IMR-90 (cell line): ENCODE results near the gene SCARB1. TPM values are rescaled to one million over a fixed set of nuclear protein-coding genes. Genes with fewer than 3 reads are reported as not detected.

Experiments used
- ATAC-seq: fragments of 200-7000 bp; cut with Tn5 transposase; 2 replicates; pipeline ENCODE4 v1.9.1; 2020; ENCODE audit warnings: low read depth, mild to moderate bottlenecking, moderate library complexity
- BruUV-seq: library from RNA; stranded (reverse); fragments of 400-500 nt; replicated peaks from 2 replicates; lab custom pipeline; 2021; lab: Mats Ljungman, UMichigan
- CTCF ChIA-PET: fragments of 300-600 bp; formaldehyde crosslinking; extraction: SDS; loops from one replicate; lab custom pipeline; 2021; ENCODE audit warnings: antibody characterized with exemption; lab: Yijun Ruan, JAX
- POLR2A ChIA-PET: fragments of 300-600 bp; sonication (Branson Sonifier 250); formaldehyde crosslinking; loops from one replicate; lab custom pipeline; 2022; ENCODE audit warnings: antibody characterized with exemption; ENCODE audit not compliant: unreplicated experiment; lab: Charles Lee
- DNase-seq: peaks from one replicate; pipeline ENCODE4 v3.0.0; 2013
- H2AFZ ChIP-seq: replicated peaks from 2 replicates; pipeline ENCODE3; 2013; ENCODE audit warnings: low read length, mild to moderate bottlenecking; ENCODE audit not compliant: poor library complexity
- H2AK5ac ChIP-seq: 2 replicates; pipeline ENCODE4 v1.6.1; 2013; ENCODE audit warnings: low read depth, low read length, inconsistent platforms
- H2AK9ac ChIP-seq: replicated peaks from 2 replicates; pipeline ENCODE3; 2013; ENCODE audit warnings: mild to moderate bottlenecking, low read depth, low read length, moderate library complexity; ENCODE audit not compliant: poor library complexity
- H2BK120ac ChIP-seq: 2 replicates; pipeline ENCODE4 v1.6.1; 2013; ENCODE audit warnings: low read depth, low read length, inconsistent platforms
- H2BK15ac ChIP-seq: 3 replicates; pipeline ENCODE4 v1.6.1; 2013; ENCODE audit warnings: low read depth, low read length, inconsistent platforms
- H2BK20ac ChIP-seq: 2 replicates; pipeline ENCODE4 v1.6.1; 2013; ENCODE audit warnings: low read depth, mild to moderate bottlenecking, inconsistent platforms, low read length, moderate library complexity
- H2BK5ac ChIP-seq: 2 replicates; pipeline ENCODE4 v1.6.1; 2013; ENCODE audit warnings: mild to moderate bottlenecking, low read depth, low read length, inconsistent platforms; ENCODE audit not compliant: poor library complexity, severe bottlenecking
- H3K14ac ChIP-seq: replicated peaks from 2 replicates; pipeline ENCODE4 v1.6.1; 2013; ENCODE audit warnings: low read depth, low read length, inconsistent platforms
- H3K18ac ChIP-seq: 2 replicates; pipeline ENCODE4 v1.6.1; 2013; ENCODE audit warnings: low read depth, low read length, control low read depth
- H3K23ac ChIP-seq: 2 replicates; pipeline ENCODE4 v1.6.1; 2013; ENCODE audit warnings: low read depth, low read length, inconsistent platforms
- H3K27ac ChIP-seq: 2 replicates; pipeline ENCODE4 v1.5.1; 2013; ENCODE audit warnings: mild to moderate bottlenecking, control low read depth, low read length; ENCODE audit not compliant: insufficient read depth
- H3K27me3 ChIP-seq: 2 replicates; pipeline ENCODE4 v1.6.1; 2013; ENCODE audit warnings: low read length; ENCODE audit not compliant: control insufficient read depth, insufficient read depth
- H3K36me3 ChIP-seq: 2 replicates; pipeline ENCODE4 v1.6.1; 2013; ENCODE audit warnings: low read length, mixed read lengths; ENCODE audit not compliant: control insufficient read depth, insufficient read depth
- H3K4ac ChIP-seq: 2 replicates; pipeline ENCODE4 v1.6.1; 2013; ENCODE audit warnings: low read depth, low read length, inconsistent platforms
- H3K4me1 ChIP-seq: 2 replicates; pipeline ENCODE4 v1.6.1; 2013; ENCODE audit warnings: low read length, mixed read lengths; ENCODE audit not compliant: control insufficient read depth, insufficient read depth
- H3K4me2 ChIP-seq: 2 replicates; pipeline ENCODE4 v1.6.1; 2013; ENCODE audit warnings: low read depth, mild to moderate bottlenecking, control low read depth, low read length, moderate library complexity
- H3K4me3 ChIP-seq: 2 replicates; pipeline ENCODE4 v1.5.1; 2013; ENCODE audit warnings: low read depth, mild to moderate bottlenecking, control low read depth, low read length, moderate library complexity; ENCODE audit not compliant: insufficient read depth
- H3K56ac ChIP-seq: 2 replicates; pipeline ENCODE4 v1.6.1; 2013; ENCODE audit warnings: low read length, inconsistent platforms; ENCODE audit not compliant: insufficient read depth; ENCODE audit errors: extremely low read depth
- H3K79me1 ChIP-seq, 2 experiments: 2 replicates each; pipeline ENCODE4 v1.6.1; 2013; ENCODE audit warnings: low read length in 2 of 2, inconsistent platforms in 1 of 2, low read depth in 1 of 2
- H3K9ac ChIP-seq: 2 replicates; pipeline ENCODE4 v1.6.1; 2013; ENCODE audit warnings: low read depth, low read length, control low read depth
- H3K9me1 ChIP-seq: 2 replicates; pipeline ENCODE4 v1.6.1; 2013; ENCODE audit warnings: low read length, inconsistent platforms; ENCODE audit not compliant: insufficient read depth
- H3K9me3 ChIP-seq: 2 replicates; pipeline ENCODE4 v1.6.1; 2013; ENCODE audit warnings: low read length; ENCODE audit not compliant: control insufficient read depth, insufficient read depth
- H4K20me1 ChIP-seq: 2 replicates; pipeline ENCODE4 v1.6.1; 2013; ENCODE audit warnings: low read length, inconsistent platforms; ENCODE audit not compliant: insufficient read depth
- H4K5ac ChIP-seq: 2 replicates; pipeline ENCODE4 v1.6.1; 2013; ENCODE audit warnings: mild to moderate bottlenecking, low read depth, low read length, control low read depth
- H4K8ac ChIP-seq, 2 experiments: 2 replicates each; pipeline ENCODE4 v1.6.1; 2013; ENCODE audit warnings: low read depth in 2 of 2, low read length in 2 of 2, control low read depth in 1 of 2, inconsistent platforms in 1 of 2
- H4K91ac ChIP-seq: 2 replicates; pipeline ENCODE4 v1.6.1; 2013; ENCODE audit warnings: low read depth, low read length, inconsistent platforms; ENCODE audit not compliant: insufficient read depth
- BHLHE40 ChIP-seq: fragments of 150-350 bp; IDR thresholded peaks from 2 replicates; pipeline ENCODE4 v1.6.1; 2016; ENCODE audit warnings: mild to moderate bottlenecking, low read depth, low read length
- CHD1 ChIP-seq: IDR thresholded peaks from 2 replicates; pipeline ENCODE4 v1.6.1; 2012; ENCODE audit warnings: low read depth, low read length, improper control_type of control experiment
- FOS ChIP-seq: fragments of 150-350 bp; IDR thresholded peaks from 2 replicates; pipeline ENCODE4 v1.6.1; 2016; ENCODE audit warnings: low read depth, low read length
- MAFK ChIP-seq: IDR thresholded peaks from 2 replicates; pipeline ENCODE4 v1.6.1; 2012; ENCODE audit warnings: low read depth, low read length, improper control_type of control experiment
- MAZ ChIP-seq: IDR thresholded peaks from 2 replicates; pipeline ENCODE4 v1.6.1; 2012; ENCODE audit warnings: low read depth, mild to moderate bottlenecking, low read length, improper control_type of control experiment, moderate library complexity, borderline replicate concordance
- MXI1 ChIP-seq: IDR thresholded peaks from 2 replicates; pipeline ENCODE4 v1.6.1; 2012; ENCODE audit warnings: low read depth, mild to moderate bottlenecking, low read length, moderate library complexity, borderline replicate concordance
- NFE2L2 ChIP-seq: fragments of 150-350 bp; IDR thresholded peaks from 2 replicates; pipeline ENCODE4 v1.6.1; 2016; ENCODE audit warnings: low read depth, mild to moderate bottlenecking, low read length
- RFX5 ChIP-seq: IDR thresholded peaks from 2 replicates; pipeline ENCODE4 v1.8.0; 2012; ENCODE audit warnings: low read depth, mild to moderate bottlenecking, low read length, moderate library complexity
- SMC3 ChIP-seq: fragments of 150-350 bp; IDR thresholded peaks from 2 replicates; pipeline ENCODE4 v1.6.1; 2016; ENCODE audit warnings: low read depth, mild to moderate bottlenecking, antibody characterized with exemption, low read length, moderate library complexity
- WGBS, 2 experiments: methylation state at CpG; one replicate each; pipeline versions ENCODE4 v1.1.5 to v1.1.7; 2013; ENCODE audit warnings: missing lambda C conversion rate in 2 of 2; ENCODE audit not compliant: insufficient read length in 1 of 2; ENCODE audit errors: extremely low coverage in 2 of 2; 5-methylcytosine and 5-hydroxymethylcytosine counted together
- dilution Hi-C: fragments of 300-500 bp; cut with HindIII; formaldehyde crosslinking; loops from one replicate; pipeline ENCODE4 v1.14.3; 2018; ENCODE audit warnings: low sequenced_read_pairs; ENCODE audit not compliant: unreplicated experiment
- in situ Hi-C: fragments of 300-500 bp; cut with MboI; formaldehyde crosslinking; loops from 3 replicates; pipeline ENCODE4 v1.14.3; 2019; ENCODE audit warnings: low sequenced_read_pairs, inconsistent platforms, mixed read lengths
- intact Hi-C: fragments of 100-400 bp; cut with micrococcal nuclease; formaldehyde crosslinking; loops from 2 replicates; pipeline ENCODE4 v1.10.0; 2022
- polyA plus RNA-seq, 3 experiments: library from polyadenylated mRNA; depleted of rRNA; stranded (reverse); fragments of >200 nt; gene quantifications; 2 replicates each; pipeline ENCODE4 v1.2.3, GENCODE V29; 2012; ENCODE audit warnings: low replicate concordance in 1 of 3
- total RNA-seq: library from RNA; depleted of rRNA; stranded (reverse); fragments of >200 nt; gene quantifications from 2 replicates; pipeline ENCODE4 v1.2.3, GENCODE V29; 2012
- TF ChIP-seq, protein P1 (sequence below): fragments of 150-350 bp; IDR thresholded peaks from 2 replicates; pipeline ENCODE4 v1.6.1; 2016; ENCODE audit warnings: low read depth, mild to moderate bottlenecking, low read length, moderate library complexity, borderline replicate concordance

The SCARB1 gene
- total and polyA plus RNA-seq, 2 of the 4 experiments (the other 2 are of a cell fraction), result 3.0 to 24.8 TPM

- no peaks in the 10 kb centered on the region for H3K27me3 ChIP-seq
- H3K4me1 ChIP-seq, result peaks cover 8% of the 10 kb centered on the region
- H3K79me1 ChIP-seq, result peaks cover 7 to 23% of the 10 kb centered on the region in 2 experiments; a peak in 3 of 4 replicates
- H2BK15ac ChIP-seq, result no peak overlapping the region
- H3K27ac ChIP-seq, result no peak overlapping the region
- no peak overlapping the region for H2AK9ac ChIP-seq
- peaks cover 56% of the 10 kb centered on the region for H4K20me1 ChIP-seq
- peak; percentile 5 for ATAC-seq
- H3K9ac ChIP-seq, result no peak overlapping the region
- no peak overlapping the region for H3K23ac ChIP-seq
- ChIA-PET POLR2A (interaction anchor here (0.5 to 2.3 kb wide), 7 partner anchors 9 to 887 kb away, joined by 3 to 10 read pairs (median 3); no protein-coding TSS in a partner anchor), CTCF (interaction anchor here (1.4 kb wide), 1 partner anchor 31 kb away, joined by 3 read pairs; no protein-coding TSS in a partner anchor)
- intact Hi-C loops (loop anchor here (10.0 kb wide), 2 partner anchors 85 to 525 kb away; no protein-coding TSS in a partner anchor), in situ Hi-C loops (no loop called here), dilution Hi-C loops (no loop called here)
- TF ChIP-seq CHD1, result no peak
- TF ChIP-seq MAZ, result no peak
- TF ChIP-seq BHLHE40, result no peak
- no peak for TF ChIP-seq MAFK
- no peak for TF ChIP-seq MXI1
- no peak for TF ChIP-seq RFX5
- no peak for TF ChIP-seq FOS
- no peak for TF ChIP-seq NFE2L2
- TF ChIP-seq, protein P1, sequence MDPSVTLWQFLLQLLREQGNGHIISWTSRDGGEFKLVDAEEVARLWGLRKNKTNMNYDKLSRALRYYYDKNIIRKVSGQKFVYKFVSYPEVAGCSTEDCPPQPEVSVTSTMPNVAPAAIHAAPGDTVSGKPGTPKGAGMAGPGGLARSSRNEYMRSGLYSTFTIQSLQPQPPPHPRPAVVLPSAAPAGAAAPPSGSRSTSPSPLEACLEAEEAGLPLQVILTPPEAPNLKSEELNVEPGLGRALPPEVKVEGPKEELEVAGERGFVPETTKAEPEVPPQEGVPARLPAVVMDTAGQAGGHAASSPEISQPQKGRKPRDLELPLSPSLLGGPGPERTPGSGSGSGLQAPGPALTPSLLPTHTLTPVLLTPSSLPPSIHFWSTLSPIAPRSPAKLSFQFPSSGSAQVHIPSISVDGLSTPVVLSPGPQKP, result no peak
- no peak for TF ChIP-seq SMC3
- H2AK5ac ChIP-seq, result no peak overlapping the region
- no CpG with 5 or more reads among the region's 8 CpGs for WGBS, 2 experiments
- peak overlapping the region; percentile 64 for H3K4me2 ChIP-seq
- no peak overlapping the region for H3K4me3 ChIP-seq
- H3K9me3 ChIP-seq, result no peaks in the 10 kb centered on the region
- DNase-seq, result peak; percentile 48
- no peak overlapping the region for H4K91ac ChIP-seq
- no peak overlapping the region for H2BK5ac ChIP-seq
- H3K4ac ChIP-seq, result no peak overlapping the region
- H3K18ac ChIP-seq, result no peak overlapping the region
- H4K8ac ChIP-seq, result no peak overlapping the region
- H3K14ac ChIP-seq, result no peak overlapping the region
- H2BK20ac ChIP-seq, result no peak overlapping the region
- peaks cover 15% of the 10 kb centered on the region for H3K9me1 ChIP-seq
- peaks cover 25% of the 10 kb centered on the region for H3K36me3 ChIP-seq
- BruUV-seq, result no TSS peak
- no peak overlapping the region for H2BK120ac ChIP-seq
- H3K56ac ChIP-seq, result no peak overlapping the region
- H2AFZ ChIP-seq, result no peak overlapping the region
- no peak overlapping the region for H4K5ac ChIP-seq
Measured at GRCh38 chr12:124909831-124910560, 46.3 kb upstream of the SCARB1 start.
